ENCODE measurements around the gene HSF2BP.
"Not testable (repeated sequence)": the region's sequence is repeated elsewhere in the genome, so short reads cannot be mapped to it uniquely, and the experiment has no call there.

The HSF2BP gene

GRCh38 chr21:43503075-43503750 is 156.1 kb downstream of the HSF2BP start:
- DNase-seq (ENCODE audit: low read depth): not testable (repeated sequence)

GRCh38 chr21:43502407-43503071 is 156.7 kb downstream of the HSF2BP start:
- H3K4me3 ChIP-seq (ENCODE audit: low read depth, low read length); DNase-seq (ENCODE audit: low read depth): not testable (repeated sequence)

More at GRCh38 chr21:43503075-43503750, 156.1 kb downstream of the HSF2BP start:
- not testable (repeated sequence) for H3K4me3 ChIP-seq (ENCODE audit: low read depth, low read length)

GRCh38 chr21:43498924-43499323 is 160.4 kb downstream of the HSF2BP start:
- not testable (repeated sequence) for H3K4me3 ChIP-seq (ENCODE audit: low read depth, low read length); DNase-seq (ENCODE audit: low read depth)

GRCh38 chr21:43498065-43498464 is 161.2 kb downstream of the HSF2BP start:
- not testable (repeated sequence) for DNase-seq (ENCODE audit: low read depth)

GRCh38 chr21:43494279-43495012 is 164.8 kb downstream of the HSF2BP start:
- DNase-seq (ENCODE audit: low read depth); H3K4me3 ChIP-seq (ENCODE audit: low read depth, low read length): not testable (repeated sequence)

More at GRCh38 chr21:43498065-43498464, 161.2 kb downstream of the HSF2BP start:
- not testable (repeated sequence) for H3K4me3 ChIP-seq (ENCODE audit: low read depth, low read length)

GRCh38 chr21:43493471-43493870 is 165.8 kb downstream of the HSF2BP start:
- DNase-seq (ENCODE audit: low read depth); H3K4me3 ChIP-seq (ENCODE audit: low read depth, low read length): not testable (repeated sequence)

GRCh38 chr21:43488235-43488634 is 171.1 kb downstream of the HSF2BP start:
- not testable (repeated sequence) for H3K4me3 ChIP-seq (ENCODE audit: low read depth, low read length); DNase-seq (ENCODE audit: low read depth)

GRCh38 chr21:43486051-43486450 is 173.2 kb downstream of the HSF2BP start:
- DNase-seq (ENCODE audit: low read depth); H3K4me3 ChIP-seq (ENCODE audit: low read depth, low read length): not testable (repeated sequence)

- not testable (repeated sequence) for H3K4me3 ChIP-seq (ENCODE audit: low read depth, low read length); DNase-seq (ENCODE audit: low read depth)
Measured at GRCh38 chr21:43485016-43485415, 174.3 kb downstream of the HSF2BP start.

GRCh38 chr21:43479197-43479596 is 180.1 kb downstream of the HSF2BP start:
- H3K4me3 ChIP-seq (ENCODE audit: low read depth, low read length); DNase-seq (ENCODE audit: low read depth): not testable (repeated sequence)
